ENCODE data around the gene EYS.
"Not testable (repeated sequence)": the region's sequence is repeated elsewhere in the genome, so short reads cannot be mapped to it uniquely, and the experiment has no call there.

The EYS gene

DNA sequence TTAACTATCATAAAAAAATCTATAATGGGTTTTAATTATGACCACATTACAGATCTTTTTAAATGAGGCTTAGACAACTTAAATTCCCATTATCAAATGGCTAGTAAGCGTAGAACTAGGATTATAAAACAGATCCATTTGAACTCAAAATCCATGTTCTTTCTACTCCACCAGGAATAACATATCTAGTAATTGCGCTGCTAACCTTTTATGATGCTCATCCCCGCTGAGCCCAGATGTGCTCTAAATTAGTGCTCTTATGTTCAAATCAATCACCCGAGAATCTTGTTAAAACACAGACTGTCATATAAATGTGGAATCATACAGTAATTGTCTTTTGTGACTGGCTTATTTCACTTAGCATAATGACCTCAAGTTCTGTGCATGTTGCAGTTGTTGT lies 1168.3 kb downstream of the EYS start:
- no peak for DNase-seq

DNA sequence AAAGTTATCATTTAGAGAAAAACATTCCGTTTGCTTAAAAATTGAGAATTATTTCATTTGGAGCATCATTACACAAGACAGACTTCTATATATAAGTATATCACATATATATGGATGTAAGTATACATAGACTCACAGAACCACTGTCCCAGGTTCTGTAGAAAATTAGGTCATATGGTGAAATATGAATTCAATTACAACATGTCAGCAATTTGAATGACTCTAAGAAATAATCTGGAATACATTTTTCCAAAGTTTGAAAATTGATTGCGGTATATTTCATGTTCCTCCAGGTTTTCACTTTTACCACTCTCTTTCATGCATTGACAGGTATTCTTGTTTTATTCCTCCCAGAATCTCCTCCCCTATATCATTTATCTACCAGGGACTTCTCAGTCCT lies 1179.1 kb downstream of the EYS start:
- no peak for DNase-seq

GRCh38 chr6:64522859-64523258 lies 1184.2 kb downstream of the EYS start:
- no peak for DNase-seq

DNA sequence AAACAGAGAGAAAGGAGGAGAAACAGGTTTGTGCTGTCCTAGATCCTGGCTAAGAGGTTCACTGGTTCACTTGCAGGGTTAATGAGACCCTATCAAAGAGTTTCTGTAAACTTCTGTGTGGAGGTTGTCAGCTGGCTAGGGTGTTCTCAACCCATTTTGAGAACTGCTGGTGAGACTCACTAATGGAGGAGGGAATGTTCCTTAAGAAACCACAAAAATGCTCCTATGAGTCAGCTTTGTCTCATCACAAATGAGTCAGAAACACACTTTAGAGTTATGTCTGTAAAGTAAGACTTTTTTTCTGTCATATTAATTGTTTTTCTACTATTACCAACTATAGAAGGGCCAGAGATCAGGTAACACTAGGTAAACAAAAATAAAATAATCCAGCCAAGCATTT lies 1187.0 kb downstream of the EYS start:
- DNase-seq: no peak

DNA sequence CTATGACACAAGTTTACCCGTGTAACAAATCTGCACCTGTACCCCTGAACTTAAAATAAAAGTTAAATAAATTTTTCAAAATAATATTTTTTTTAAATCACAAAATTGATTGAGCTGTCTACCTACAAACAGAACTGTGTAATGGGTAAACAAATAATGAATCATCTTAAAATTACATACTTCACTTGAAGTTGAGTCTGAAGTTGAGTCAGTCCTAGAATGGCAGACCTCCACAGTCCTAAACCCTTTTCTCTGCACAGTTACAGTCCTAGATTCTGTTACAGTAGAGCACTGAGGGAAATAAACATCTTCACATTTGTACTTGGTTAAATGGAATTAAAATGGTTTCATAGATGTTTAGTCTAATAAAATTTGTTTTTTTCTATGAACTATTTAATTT lies 1190.6 kb downstream of the EYS start:
- DNase-seq: no peak

- no peak for DNase-seq
Observed at GRCh38 chr6:64507661-64508060, 1199.4 kb downstream of the EYS start.

DNA sequence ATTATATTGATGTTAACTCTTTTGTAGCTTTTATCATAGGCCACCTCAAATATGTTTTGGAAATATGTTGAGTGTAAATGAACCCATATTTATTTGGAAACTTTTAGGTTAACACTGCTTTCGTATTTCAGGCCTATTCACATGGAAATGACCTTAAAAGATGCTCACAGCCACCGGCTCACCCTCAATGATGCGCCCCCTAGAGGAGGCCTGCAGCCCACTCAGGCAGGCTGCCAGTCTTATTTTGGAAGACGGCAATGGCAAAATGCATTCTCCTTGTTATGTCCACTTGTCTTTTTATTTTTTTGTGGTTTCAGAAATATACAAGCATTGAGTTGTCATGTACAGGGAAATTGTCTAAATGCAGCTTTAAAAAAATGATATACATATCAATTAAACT lies 1201.7 kb downstream of the EYS start:
- DNase-seq: no peak

- no peak for DNase-seq
Observed at GRCh38 chr6:64504503-64504902, 1202.5 kb downstream of the EYS start.

- DNase-seq: no peak
Observed at GRCh38 chr6:64502801-64503200, 1204.2 kb downstream of the EYS start.

- DNase-seq: no peak
Observed at GRCh38 chr6:64497634-64498033, 1209.4 kb downstream of the EYS start.

- DNase-seq: no peak
Observed at GRCh38 chr6:64489763-64490162, 1217.3 kb downstream of the EYS start.

DNA sequence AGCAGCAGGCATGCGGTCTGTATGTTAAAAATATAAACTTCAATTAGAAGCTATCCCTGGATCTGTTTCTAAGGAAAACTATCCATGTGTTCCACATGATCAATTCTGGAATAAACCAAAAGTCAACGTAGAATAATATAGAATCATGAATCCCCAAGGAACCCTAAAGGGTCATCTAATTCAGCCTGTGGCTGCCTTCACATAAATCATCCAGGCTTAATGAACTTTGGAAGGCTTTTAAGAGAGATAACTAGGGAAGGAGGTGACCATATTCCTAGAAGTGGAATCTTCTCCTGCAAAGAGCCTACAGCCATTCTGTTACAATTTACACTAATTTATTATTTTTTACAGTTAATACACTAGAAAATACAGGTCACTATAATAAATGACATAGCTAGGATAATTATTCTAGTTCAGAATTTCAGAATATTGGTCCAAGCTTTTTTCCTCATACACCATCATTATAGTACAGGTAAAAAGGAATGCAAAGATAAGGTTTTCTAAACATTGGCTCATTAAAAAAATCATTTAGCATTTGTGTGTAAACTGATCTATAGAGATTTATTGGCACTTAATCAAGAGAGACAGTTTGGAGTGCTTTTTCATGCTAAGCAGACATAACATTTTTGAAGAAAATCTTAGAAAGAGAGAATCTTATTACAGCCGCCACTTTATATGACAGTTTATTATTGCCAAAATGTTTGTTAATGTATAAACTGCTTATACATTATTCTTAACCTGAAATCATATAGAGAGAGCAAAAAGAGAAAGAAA lies 1220.3 kb downstream of the EYS start:
- DNase-seq: no peak

GRCh38 chr6:64483956-64484499 lies 1223.0 kb downstream of the EYS start:
- DNase-seq: no peak

DNA sequence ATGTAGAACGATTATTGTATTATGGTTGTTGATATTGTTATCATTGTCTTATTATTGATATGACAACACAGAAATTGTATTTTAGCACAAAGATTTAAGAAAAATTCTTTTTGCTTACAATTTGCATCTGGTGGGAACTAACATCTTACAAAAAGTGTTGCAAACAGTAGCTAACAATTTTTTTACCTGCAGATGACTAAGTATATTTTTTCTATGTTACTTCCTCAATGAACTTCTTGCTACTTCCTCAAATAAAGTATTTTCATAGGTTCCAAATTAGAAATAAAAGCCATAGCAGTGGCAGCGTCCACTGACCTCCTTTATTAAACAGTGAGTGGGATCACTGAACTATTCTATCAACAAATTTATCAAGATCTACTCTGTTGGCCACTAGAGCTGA lies 1224.4 kb downstream of the EYS start:
- DNase-seq: no peak

DNA sequence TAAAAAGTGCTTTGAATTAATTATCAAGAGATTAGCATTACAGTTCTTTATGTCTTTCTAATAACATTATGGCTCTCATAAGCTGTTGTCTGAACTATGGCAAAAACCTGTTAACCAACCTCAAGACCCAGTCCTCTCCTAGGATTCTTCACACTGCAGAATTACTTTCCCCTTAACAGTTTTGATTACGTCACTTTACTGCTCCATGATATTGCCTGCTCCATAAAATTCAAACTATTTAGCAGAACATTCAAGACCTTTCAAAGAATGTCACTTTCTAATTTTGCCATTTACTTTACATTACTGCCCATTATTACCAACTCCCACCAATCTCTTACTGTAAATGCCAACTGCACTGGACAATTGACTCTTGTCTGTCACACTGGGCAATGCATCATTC lies 1227.9 kb downstream of the EYS start:
- DNase-seq: no peak

- no peak for DNase-seq
Observed at GRCh38 chr6:64477391-64477790, 1229.6 kb downstream of the EYS start.

- DNase-seq: no peak
Observed at GRCh38 chr6:64476935-64477334, 1230.1 kb downstream of the EYS start.

- DNase-seq: not testable (repeated sequence)
Observed at GRCh38 chr6:64469405-64469804, 1237.6 kb downstream of the EYS start.

DNA sequence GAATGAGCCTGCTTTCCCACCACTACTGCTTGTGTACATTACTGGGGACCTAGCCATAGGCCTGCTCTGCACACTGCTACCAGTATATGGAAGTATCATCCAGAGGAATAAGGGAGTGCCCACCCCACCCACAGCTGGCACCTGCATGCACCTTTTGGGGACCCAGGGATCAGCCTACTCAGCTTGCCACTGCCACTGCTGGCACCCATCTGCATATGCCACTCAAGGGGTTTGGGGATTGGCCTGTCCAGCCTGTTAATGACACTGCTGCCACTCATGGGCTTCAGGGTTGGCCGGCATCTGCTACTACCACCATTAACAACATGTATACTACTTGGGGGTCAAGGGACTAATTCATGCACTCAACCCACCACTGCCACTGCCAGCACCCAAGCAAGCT lies 1239.4 kb downstream of the EYS start:
- DNase-seq: no peak

DNA sequence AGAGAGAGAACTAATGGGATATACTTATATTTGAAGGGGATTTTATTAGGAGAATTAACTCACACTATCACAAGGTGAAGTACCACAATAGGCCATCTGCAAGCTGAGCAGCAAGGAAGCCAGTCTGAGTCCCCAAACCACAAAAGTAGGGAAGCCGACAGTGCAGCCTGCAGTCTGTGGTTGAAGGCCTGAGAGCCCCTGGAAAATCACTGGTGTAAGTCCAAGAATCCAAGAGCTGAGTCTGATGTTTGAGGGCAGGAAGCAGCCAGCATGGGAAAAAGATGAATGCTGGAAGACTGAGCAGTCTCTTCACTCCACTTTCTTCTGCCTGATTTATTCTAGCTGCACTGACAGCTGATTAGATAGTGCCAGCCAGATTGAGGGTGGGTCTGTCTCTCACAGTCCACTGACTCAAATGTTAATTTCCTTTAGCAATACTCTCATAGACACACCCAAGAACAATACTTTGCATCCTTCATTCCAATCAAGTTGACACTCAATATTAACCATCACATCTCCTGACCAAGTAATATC lies 1247.5 kb downstream of the EYS start:
- DNase-seq: no peak

GRCh38 chr6:64448101-64448500 lies 1258.9 kb downstream of the EYS start:
- DNase-seq: not testable (repeated sequence)

DNA sequence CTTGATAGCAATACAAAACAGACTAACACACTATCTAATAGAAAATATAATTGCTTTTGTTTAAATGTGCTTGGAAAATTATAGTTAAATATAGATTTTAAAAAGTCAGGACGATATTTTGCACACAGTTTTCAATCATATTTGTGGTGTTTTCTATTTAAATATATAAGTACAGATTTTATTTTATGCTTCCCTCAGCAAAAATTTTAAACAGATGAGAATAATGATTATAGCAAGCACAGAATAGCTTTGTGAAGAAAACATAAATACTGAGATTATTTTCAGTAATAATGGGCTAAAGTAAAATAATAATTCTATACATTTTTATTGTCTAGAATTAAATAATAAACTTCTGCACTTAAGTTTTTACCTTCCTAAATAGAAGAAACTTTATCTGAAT lies 1262.0 kb downstream of the EYS start:
- no peak for DNase-seq

GRCh38 chr6:64439274-64439673 lies 1267.8 kb downstream of the EYS start:
- DNase-seq: no peak

- DNase-seq: no peak
Observed at GRCh38 chr6:64437996-64438395, 1269.0 kb downstream of the EYS start.

DNA sequence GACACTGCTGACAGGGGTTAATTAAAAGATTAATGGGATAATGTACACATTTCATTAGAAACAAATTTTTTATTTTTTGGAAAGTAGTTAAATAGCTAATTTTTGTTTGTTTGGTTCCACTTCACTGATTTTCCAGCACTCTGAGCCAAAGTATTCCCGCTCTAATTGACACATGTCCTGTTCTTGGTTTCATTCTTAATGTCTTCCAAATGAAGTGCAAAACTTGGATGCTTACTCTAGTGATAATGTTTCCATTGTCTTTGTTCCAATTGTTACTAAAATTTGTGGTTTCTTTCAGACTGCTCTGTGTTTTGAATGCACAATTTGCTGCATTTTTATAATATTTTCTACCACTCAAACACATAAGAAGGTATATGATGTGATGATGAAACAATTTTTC lies 1277.1 kb downstream of the EYS start:
- DNase-seq: no peak

Data from activated naive CD4-positive, alpha-beta T cell treated with anti-CD3 and anti-CD28 coated beads, Interleukin-2, amount 50 U/mL, for 16 hours (primary cell).